ENCODE results near the gene OPRD1.

OPRD1 gene

GRCh38 chr1:28899267-28899666 is 87.3 kb downstream of the OPRD1 start:
- Histone ChIP-seq H3K4me3 (ENCODE audit: low read depth in 1 of 2, low read length in 2 of 2) (no peak overlapping the region), H3K36me3 (ENCODE audit: control insufficient read depth in 1 of 2, insufficient read depth in 2 of 2, low read length in 2 of 2) (peaks cover 0 to 3% of the 10 kb centered on the region in 2 donors), H3K9ac (ENCODE audit: low read depth in 1 of 2, low read length in 2 of 2) (no peak overlapping the region), H3K27me3 (ENCODE audit: control insufficient read depth in 1 of 2, insufficient read depth in 2 of 2, low read length in 2 of 2) (no peaks in the 10 kb centered on the region), H3K9me3 (ENCODE audit: control insufficient read depth in 1 of 2, low read length in 2 of 2) (no peaks in the 10 kb centered on the region), H3K27ac (ENCODE audit: low read depth, low read length) (no peak overlapping the region), H3K4me1 (ENCODE audit: control insufficient read depth in 1 of 2, insufficient read depth in 2 of 2, low read length in 2 of 2) (peaks cover 8 to 10% of the 10 kb centered on the region in 2 donors)

- peaks cover 8 to 10% of the 10 kb centered on the region in 2 donors for H3K4me1 ChIP-seq (ENCODE audit: control insufficient read depth in 1 of 2, insufficient read depth in 2 of 2, low read length in 2 of 2)
- no peaks in the 10 kb centered on the region for H3K9me3 ChIP-seq (ENCODE audit: control insufficient read depth in 1 of 2, low read length in 2 of 2)
- H3K27ac ChIP-seq (ENCODE audit: low read depth, low read length) = no peak overlapping the region
- H3K27me3 ChIP-seq (ENCODE audit: control insufficient read depth in 1 of 2, insufficient read depth in 2 of 2, low read length in 2 of 2) = no peaks in the 10 kb centered on the region
- H3K4me3 ChIP-seq (ENCODE audit: low read depth in 1 of 2, low read length in 2 of 2) = no peak overlapping the region
- H3K36me3 ChIP-seq (ENCODE audit: control insufficient read depth in 1 of 2, insufficient read depth in 2 of 2, low read length in 2 of 2) = no peaks in the 10 kb centered on the region
- no peak overlapping the region for H3K9ac ChIP-seq (ENCODE audit: low read depth in 1 of 2, low read length in 2 of 2)
Measured at GRCh38 chr1:28900562-28900961, 88.6 kb downstream of the OPRD1 start.

- Histone ChIP-seq H3K4me3 (ENCODE audit: low read depth in 1 of 2, low read length in 2 of 2) (no peak overlapping the region), H3K27me3 (ENCODE audit: control insufficient read depth in 1 of 2, insufficient read depth in 2 of 2, low read length in 2 of 2) (no peaks in the 10 kb centered on the region), H3K36me3 (ENCODE audit: control insufficient read depth in 1 of 2, insufficient read depth in 2 of 2, low read length in 2 of 2) (no peaks in the 10 kb centered on the region), H3K27ac (ENCODE audit: low read depth, low read length) (no peak overlapping the region), H3K9ac (ENCODE audit: low read depth in 1 of 2, low read length in 2 of 2) (no peak overlapping the region), H3K9me3 (ENCODE audit: control insufficient read depth in 1 of 2, low read length in 2 of 2) (no peaks in the 10 kb centered on the region), H3K4me1 (ENCODE audit: control insufficient read depth in 1 of 2, insufficient read depth in 2 of 2, low read length in 2 of 2) (peaks cover 8 to 10% of the 10 kb centered on the region in 2 donors)
Measured at GRCh38 chr1:28902738-28903137, 90.8 kb downstream of the OPRD1 start.

- Histone ChIP-seq H3K9me3 (ENCODE audit: control insufficient read depth in 1 of 2, low read length in 2 of 2) (no peaks in the 10 kb centered on the region), H3K27me3 (ENCODE audit: control insufficient read depth in 1 of 2, insufficient read depth in 2 of 2, low read length in 2 of 2) (no peaks in the 10 kb centered on the region), H3K27ac (ENCODE audit: low read depth, low read length) (no peak overlapping the region), H3K9ac (ENCODE audit: low read depth in 1 of 2, low read length in 2 of 2) (no peak overlapping the region), H3K36me3 (ENCODE audit: control insufficient read depth in 1 of 2, insufficient read depth in 2 of 2, low read length in 2 of 2) (no peaks in the 10 kb centered on the region), H3K4me1 (ENCODE audit: control insufficient read depth in 1 of 2, insufficient read depth in 2 of 2, low read length in 2 of 2) (no peaks in the 10 kb centered on the region), H3K4me3 (ENCODE audit: low read depth in 1 of 2, low read length in 2 of 2) (no peak overlapping the region)
Measured at GRCh38 chr1:28905921-28906666, 94.1 kb downstream of the OPRD1 start.

GRCh38 chr1:28909198-28909597 is 97.2 kb downstream of the OPRD1 start:
- no peak overlapping the region for H3K27ac ChIP-seq (ENCODE audit: low read depth, low read length)
- peaks cover 6% of the 10 kb centered on the region in 2 donors for H3K4me1 ChIP-seq (ENCODE audit: control insufficient read depth in 1 of 2, insufficient read depth in 2 of 2, low read length in 2 of 2)
- no peaks in the 10 kb centered on the region for H3K36me3 ChIP-seq (ENCODE audit: control insufficient read depth in 1 of 2, insufficient read depth in 2 of 2, low read length in 2 of 2)
- H3K4me3 ChIP-seq (ENCODE audit: low read depth in 1 of 2, low read length in 2 of 2) = no peak overlapping the region
- no peaks in the 10 kb centered on the region for H3K27me3 ChIP-seq (ENCODE audit: control insufficient read depth in 1 of 2, insufficient read depth in 2 of 2, low read length in 2 of 2)
- H3K9me3 ChIP-seq (ENCODE audit: control insufficient read depth in 1 of 2, low read length in 2 of 2) = no peaks in the 10 kb centered on the region
- no peak overlapping the region for H3K9ac ChIP-seq (ENCODE audit: low read depth in 1 of 2, low read length in 2 of 2)

- Histone ChIP-seq H3K36me3 (ENCODE audit: control insufficient read depth in 1 of 2, insufficient read depth in 2 of 2, low read length in 2 of 2) (no peaks in the 10 kb centered on the region), H3K9ac (ENCODE audit: low read depth in 1 of 2, low read length in 2 of 2) (no peak overlapping the region), H3K4me3 (ENCODE audit: low read depth in 1 of 2, low read length in 2 of 2) (no peak overlapping the region)
Measured at GRCh38 chr1:28910379-28911115, 98.6 kb downstream of the OPRD1 start.

GRCh38 chr1:28913786-28914227 is 101.8 kb downstream of the OPRD1 start:
- Histone ChIP-seq H3K9ac (ENCODE audit: low read depth in 1 of 2, low read length in 2 of 2) (peak overlapping the region; percentile 21 to 43), H3K27me3 (ENCODE audit: control insufficient read depth in 1 of 2, insufficient read depth in 2 of 2, low read length in 2 of 2) (no peaks in the 10 kb centered on the region), H3K4me1 (ENCODE audit: control insufficient read depth in 1 of 2, insufficient read depth in 2 of 2, low read length in 2 of 2) (peaks cover 7 to 16% of the 10 kb centered on the region in 2 donors), H3K9me3 (ENCODE audit: control insufficient read depth in 1 of 2, low read length in 2 of 2) (no peaks in the 10 kb centered on the region), H3K36me3 (ENCODE audit: control insufficient read depth in 1 of 2, insufficient read depth in 2 of 2, low read length in 2 of 2) (no peaks in the 10 kb centered on the region), H3K27ac (ENCODE audit: low read depth, low read length) (no peak overlapping the region), H3K4me3 (ENCODE audit: low read depth in 1 of 2, low read length in 2 of 2) (peak overlapping the region; percentile 77 to 89)

More at GRCh38 chr1:28910379-28911115, 98.6 kb downstream of the OPRD1 start:
- Histone ChIP-seq H3K9me3 (ENCODE audit: control insufficient read depth in 1 of 2, low read length in 2 of 2) (no peaks in the 10 kb centered on the region), H3K4me1 (ENCODE audit: control insufficient read depth in 1 of 2, insufficient read depth in 2 of 2, low read length in 2 of 2) (peaks cover 7 to 14% of the 10 kb centered on the region in 2 donors), H3K27ac (ENCODE audit: low read depth, low read length) (no peak overlapping the region), H3K27me3 (ENCODE audit: control insufficient read depth in 1 of 2, insufficient read depth in 2 of 2, low read length in 2 of 2) (no peaks in the 10 kb centered on the region)

GRCh38 chr1:28914228-28915030 is 102.5 kb downstream of the OPRD1 start, which contains the start of gene EPB41:
TSS of gene EPB41 (plus strand) at chr1:28914569. CDS start at chr1:28987438, 72,869 bp downstream.
- Histone ChIP-seq H3K9me3 (ENCODE audit: control insufficient read depth in 1 of 2, low read length in 2 of 2) (no peaks in the 10 kb centered on the region), H3K27ac (ENCODE audit: low read depth, low read length) (no peak within 1 kb of the TSS), H3K9ac (ENCODE audit: low read depth in 1 of 2, low read length in 2 of 2) (peak within 1 kb of the TSS; percentile 21 to 66), H3K4me3 (ENCODE audit: low read depth in 1 of 2, low read length in 2 of 2) (peak within 1 kb of the TSS; percentile 77 to 89), H3K4me1 (ENCODE audit: control insufficient read depth in 1 of 2, insufficient read depth in 2 of 2, low read length in 2 of 2) (peaks cover 7 to 16% of the 10 kb centered on the region in 2 donors), H3K27me3 (ENCODE audit: control insufficient read depth in 1 of 2, insufficient read depth in 2 of 2, low read length in 2 of 2) (no peaks in the 10 kb centered on the region), H3K36me3 (ENCODE audit: control insufficient read depth in 1 of 2, insufficient read depth in 2 of 2, low read length in 2 of 2) (no peaks in the 10 kb centered on the region)

- Histone ChIP-seq H3K4me3 (ENCODE audit: low read depth in 1 of 2, low read length in 2 of 2) (peak overlapping the region; percentile 77 to 89), H3K9me3 (ENCODE audit: control insufficient read depth in 1 of 2, low read length in 2 of 2) (no peaks in the 10 kb centered on the region), H3K36me3 (ENCODE audit: control insufficient read depth in 1 of 2, insufficient read depth in 2 of 2, low read length in 2 of 2) (no peaks in the 10 kb centered on the region), H3K27ac (ENCODE audit: low read depth, low read length) (no peak overlapping the region), H3K4me1 (ENCODE audit: control insufficient read depth in 1 of 2, insufficient read depth in 2 of 2, low read length in 2 of 2) (peaks cover 7 to 16% of the 10 kb centered on the region in 2 donors), H3K27me3 (ENCODE audit: control insufficient read depth in 1 of 2, insufficient read depth in 2 of 2, low read length in 2 of 2) (no peaks in the 10 kb centered on the region), H3K9ac (ENCODE audit: low read depth in 1 of 2, low read length in 2 of 2) (peak overlapping the region in 1 of 2 donors; percentile 66)
Measured at GRCh38 chr1:28915031-28915895, 103.3 kb downstream of the OPRD1 start.

Data from duodenal mucosa (tissue), 2 donors.